GM21529 (cell line): ENCODE measurements around the gene POLR1G.

Experiments used
- ATAC-seq: cut with Tn5 transposase; IDR thresholded peaks from one replicate; pipeline ENCODE4 v1.9.1; 2021; ENCODE audit not compliant: unreplicated experiment

POLR1G gene, protein sequence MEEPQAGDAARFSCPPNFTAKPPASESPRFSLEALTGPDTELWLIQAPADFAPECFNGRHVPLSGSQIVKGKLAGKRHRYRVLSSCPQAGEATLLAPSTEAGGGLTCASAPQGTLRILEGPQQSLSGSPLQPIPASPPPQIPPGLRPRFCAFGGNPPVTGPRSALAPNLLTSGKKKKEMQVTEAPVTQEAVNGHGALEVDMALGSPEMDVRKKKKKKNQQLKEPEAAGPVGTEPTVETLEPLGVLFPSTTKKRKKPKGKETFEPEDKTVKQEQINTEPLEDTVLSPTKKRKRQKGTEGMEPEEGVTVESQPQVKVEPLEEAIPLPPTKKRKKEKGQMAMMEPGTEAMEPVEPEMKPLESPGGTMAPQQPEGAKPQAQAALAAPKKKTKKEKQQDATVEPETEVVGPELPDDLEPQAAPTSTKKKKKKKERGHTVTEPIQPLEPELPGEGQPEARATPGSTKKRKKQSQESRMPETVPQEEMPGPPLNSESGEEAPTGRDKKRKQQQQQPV

DNA sequence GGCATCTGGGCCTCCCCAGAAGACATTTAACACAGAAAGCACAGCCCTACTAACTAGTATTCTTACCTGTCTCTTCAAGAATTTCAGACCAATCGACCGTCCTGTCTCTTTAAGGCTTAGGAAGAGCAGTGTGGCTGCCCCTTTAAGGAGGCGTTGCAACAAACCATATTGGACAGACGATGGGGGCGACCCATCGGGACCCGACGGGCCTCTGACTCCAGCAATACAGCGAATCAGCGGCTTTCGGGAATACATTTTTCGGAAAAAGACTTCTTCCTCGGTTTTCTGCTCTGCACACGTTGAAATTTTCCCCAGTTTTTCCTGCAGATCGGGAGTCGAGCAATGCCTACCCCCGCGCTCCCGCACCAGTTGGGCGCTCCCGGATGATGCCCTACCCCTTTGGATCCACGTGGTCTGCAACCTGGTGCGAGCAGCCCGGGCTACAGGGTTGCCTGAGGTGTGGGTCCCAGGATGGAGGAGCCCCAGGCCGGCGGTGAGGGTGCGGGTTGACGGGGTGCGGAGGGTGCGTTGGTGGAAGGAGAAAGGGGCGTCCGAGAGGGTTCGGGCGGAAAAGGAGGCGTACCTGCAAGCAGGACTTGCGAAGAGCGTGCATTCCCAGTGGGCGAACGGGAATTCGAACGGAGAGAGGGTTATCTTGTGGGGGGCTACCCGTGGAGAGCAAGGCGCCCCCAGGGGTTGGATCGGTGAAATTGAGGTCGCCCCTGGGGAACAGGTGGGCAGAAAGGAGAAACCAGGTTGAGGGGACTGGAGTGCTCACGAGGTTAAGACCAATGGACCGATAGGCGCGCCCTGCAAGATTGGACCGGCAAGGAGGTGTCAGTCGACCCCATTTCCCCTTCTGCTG lies at the start of gene POLR1G:
Gene POLR1G (plus strand): TSS at position 419 of the 865 bp plus-strand sequence. CDS start 53 bp downstream, at position 472.
- peak; percentile 68 for ATAC-seq

DNA sequence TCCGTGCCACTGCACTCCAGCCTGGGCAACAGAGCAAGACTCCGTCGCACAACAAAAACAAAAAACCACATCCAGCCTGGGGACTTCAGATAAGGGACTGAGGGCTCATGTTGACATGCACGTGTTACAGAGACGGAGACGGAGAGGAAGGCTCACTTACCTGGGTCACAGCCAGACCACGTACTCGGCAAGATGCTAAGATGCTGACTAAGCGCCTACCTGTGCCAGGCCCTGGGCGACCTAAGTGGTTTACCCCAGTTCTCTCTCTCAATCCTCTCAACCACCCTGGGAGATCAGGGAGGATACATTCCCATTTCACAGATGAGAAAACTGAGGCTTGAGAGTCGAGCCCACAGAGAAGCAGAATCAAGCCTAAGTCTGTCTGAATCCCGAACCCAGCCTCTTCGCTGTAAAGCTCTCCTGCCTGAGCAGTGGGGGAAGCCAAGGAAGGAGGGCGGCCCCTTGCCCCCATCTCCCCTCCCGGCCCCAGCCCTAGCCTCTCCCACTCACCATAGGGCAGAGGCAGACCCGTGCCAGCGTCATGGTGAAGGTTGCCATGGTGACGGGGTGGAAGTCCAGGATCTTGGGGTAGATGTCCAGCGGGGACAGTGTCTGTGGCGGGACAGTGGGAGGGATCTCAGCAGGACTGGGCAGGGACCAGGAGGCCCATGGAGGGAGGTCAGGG lies 49.5 kb upstream of the POLR1G start:
- ATAC-seq = no peak

DNA sequence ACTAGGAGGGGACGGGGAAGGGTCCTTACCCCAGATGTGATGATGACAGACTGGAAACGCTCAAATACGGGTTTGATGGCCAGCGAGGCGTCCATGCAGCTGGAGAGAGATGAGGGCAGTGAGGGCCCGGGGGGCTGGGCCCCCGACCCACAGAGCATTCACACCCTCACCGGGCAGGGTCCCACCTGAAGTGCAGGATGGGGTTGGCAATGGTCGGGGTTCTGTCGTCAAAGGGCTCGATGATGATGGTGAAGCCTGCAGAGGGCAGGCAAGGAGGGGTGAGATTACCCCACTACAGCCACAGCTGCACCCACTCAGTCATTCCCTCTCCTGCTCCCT lies 49.0 kb upstream of the POLR1G start:
- ATAC-seq = no peak

DNA sequence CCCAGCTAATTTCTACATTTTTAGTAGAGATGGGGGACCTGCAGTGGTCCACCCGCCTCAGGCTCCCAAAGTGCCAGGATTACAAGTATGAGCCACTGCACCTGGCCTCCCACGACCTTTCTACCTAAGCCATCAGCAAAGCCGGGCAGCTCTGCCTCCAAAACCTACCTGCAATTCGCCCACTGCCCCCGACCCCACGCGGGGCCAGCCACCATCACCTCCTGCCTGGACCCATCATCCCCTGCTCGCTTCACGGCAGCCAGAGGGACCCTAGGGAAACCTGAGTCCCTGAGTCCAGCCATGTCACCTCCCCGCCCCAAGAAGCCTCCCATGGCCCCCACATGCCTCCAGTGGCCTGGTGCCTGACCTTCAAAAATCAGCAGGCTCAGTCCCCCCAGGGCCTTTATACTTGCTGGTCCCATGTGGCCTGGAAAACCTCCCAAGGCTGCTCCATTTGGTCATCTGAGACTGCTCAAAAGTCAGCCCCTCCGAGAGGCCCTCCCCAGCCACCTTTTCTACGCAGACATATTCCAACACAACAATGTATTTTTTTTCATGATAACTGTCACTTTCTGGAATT lies 48.1 kb upstream of the POLR1G start:
- ATAC-seq = no peak

DNA sequence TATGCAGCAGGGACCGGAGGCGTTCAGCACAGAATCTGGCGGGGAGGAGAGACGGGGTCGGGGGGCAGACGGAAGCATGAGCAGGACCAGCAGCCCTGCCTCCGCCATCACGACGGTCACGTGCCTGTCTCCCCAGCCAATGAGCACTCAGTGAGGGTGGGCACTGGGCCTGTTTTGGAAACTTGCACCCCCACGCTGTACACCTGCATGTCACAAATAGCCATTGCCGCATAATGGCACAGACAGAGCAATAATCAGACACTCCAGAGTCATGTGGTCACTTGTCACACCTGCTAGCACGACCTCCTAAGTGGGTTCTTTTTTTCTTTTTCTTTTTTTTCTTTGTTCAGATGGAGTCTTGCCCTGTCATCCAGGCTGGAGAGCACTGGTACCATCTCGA lies 44.8 kb upstream of the POLR1G start:
- ATAC-seq = no peak

DNA sequence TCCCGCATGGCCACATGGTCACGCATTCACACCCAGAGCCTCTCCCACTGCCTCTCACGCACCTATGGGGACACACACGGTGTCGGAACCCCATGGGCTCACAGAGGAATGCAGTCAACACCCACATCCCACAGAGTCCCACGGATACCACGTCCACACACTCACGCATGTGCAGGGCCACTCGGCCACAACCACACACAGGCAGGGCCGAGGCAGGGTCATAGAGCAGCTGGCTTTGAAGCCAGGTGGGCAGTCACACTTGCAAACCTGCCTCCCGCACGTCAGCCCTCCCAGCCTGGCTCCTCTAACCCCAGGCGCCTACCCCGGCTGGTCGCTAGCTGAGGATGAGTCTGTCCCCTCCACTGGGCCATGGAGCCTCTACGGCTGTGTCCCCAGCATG lies 44.2 kb upstream of the POLR1G start:
- ATAC-seq = no peak

DNA sequence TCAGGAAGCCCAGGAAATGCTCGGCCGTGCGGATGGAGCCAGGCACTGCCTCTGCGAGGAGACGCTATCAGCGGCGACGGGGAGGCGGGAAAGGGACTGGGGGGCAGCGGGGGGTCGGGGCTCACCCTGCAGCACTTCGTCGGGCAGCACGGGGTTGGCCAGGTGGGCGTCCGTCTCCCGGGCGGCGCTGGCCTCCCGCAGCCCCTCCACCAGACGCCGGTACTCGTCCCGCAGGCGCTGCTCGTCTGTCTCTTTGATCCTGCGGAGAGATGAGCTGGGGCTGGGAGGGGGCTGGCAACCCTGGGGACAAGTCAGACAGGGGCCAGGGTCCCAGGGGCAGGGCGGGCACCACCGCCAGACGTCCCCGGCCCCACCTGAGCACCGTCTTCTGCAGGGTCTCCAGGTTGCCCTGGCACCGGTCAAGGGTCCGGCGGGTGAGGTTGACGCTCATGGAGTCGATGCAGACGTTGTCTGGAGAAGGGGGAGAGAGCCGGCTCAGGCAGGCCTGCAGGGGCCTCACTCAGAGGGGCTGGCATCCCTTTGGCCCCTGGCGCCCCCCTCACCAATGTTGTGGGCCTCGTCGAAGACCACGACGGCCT lies 42.5 kb upstream of the POLR1G start:
- ATAC-seq = no peak

DNA sequence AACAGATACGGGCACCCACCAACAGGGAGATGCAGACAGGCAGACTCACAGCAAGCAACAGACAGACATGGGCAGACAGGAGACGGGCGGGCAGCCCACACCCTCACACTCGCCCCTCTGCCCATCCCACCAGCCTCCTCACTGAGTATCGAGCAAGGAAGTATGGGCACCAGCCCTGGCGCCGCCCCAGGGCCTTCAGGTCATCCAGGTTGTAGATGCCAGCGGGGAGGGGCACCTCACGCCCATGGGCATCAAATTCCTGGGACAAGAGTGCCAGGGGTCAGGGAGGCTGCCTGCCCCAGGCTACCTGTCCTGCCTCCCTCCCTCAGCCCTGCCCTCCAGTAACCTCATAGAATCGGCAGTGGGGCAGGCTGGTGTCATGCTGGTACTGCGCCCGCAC lies 41.7 kb upstream of the POLR1G start:
- ATAC-seq = no peak

DNA sequence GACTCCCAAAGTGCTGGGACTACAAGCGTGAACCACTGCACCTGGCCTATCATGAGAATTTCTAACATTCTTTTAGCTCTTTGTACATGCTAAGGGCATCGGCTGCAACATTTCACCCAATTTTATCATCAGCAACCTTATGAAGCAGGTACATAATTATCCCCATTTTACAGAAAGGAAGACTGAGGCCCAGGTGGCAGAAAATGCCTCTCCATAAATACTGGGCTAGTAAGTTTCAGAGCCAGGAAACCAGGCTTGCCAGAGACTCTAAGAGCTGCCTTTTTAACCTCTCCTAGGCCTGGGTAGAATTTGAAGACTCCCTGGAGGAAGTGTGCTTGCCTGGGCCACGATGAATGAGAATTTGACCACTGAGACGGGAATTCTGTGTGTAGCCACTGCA lies 38.3 kb upstream of the POLR1G start:
- ATAC-seq = no peak

DNA sequence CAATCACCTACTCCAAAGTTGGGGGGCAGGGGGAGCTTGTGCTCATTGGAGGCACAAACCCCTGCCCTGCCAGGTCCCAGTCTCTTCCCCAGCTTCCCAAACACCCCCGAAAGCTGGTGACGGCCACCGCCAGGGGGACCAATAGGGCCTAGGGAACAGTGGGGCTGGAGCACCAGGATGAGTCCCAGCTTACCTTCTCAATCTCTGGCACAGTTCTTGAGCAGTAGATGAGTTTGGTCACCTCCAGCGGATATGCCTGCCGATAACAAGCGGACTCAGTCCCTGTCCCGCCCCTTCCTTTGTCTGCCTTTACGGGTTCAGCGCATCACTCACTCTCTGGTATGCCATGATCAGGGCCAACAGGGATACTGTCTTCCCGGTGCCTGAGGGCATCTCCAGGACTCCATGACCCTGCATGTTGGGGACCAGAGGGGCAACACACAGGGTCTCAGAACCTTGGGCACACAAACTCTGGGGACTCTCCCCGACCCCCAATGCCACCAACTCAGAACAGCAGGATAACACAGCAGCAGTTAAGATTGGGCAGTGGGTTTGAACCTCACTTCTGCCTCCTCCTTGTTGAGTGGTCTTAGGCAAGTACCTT lies 37.6 kb upstream of the POLR1G start:
- ATAC-seq = no peak

DNA sequence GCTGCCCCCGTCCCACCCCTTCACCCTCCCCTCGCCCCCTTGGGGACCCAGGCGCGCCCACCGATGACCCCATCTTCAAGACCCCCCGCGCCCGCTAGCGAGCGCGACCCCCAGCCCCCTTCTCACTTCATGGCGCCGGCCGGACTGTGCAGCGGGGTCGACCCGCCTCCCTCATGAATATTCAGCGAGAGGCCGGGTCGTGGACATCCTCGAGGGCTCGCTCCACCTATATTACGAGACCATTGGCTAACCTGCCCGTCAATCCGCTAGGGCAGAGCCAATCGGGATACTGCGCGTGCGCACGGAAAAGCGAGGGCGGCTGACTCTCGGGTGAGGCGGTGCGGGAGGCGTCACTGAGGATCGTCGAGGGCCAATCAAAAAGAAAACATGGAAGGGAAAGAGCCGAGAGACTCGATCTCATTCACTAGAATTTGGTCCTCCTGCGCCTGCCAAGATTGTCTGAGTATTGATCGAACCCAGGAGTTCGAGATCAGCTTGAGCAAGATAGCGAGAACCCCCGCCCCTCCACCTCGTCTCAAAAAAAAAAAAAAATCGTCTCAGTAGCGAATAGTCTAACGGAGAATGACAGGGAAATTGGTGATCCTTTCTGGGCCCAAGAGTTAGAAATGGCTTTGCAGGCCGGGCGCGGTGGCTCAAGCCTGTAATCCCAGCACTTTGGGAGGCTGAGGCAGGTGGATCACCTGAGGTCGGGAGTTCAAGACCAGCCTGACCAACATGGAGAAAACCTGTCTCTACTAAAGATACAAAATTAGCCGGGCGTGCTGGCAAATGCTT lies 35.8 kb upstream of the POLR1G start, which contains the start of gene ERCC2:
Gene ERCC2 (minus strand): TSS at position 164 of the 795 bp plus-strand sequence. CDS start 33 bp downstream, at position 131.
- ATAC-seq = peak; percentile 95

DNA sequence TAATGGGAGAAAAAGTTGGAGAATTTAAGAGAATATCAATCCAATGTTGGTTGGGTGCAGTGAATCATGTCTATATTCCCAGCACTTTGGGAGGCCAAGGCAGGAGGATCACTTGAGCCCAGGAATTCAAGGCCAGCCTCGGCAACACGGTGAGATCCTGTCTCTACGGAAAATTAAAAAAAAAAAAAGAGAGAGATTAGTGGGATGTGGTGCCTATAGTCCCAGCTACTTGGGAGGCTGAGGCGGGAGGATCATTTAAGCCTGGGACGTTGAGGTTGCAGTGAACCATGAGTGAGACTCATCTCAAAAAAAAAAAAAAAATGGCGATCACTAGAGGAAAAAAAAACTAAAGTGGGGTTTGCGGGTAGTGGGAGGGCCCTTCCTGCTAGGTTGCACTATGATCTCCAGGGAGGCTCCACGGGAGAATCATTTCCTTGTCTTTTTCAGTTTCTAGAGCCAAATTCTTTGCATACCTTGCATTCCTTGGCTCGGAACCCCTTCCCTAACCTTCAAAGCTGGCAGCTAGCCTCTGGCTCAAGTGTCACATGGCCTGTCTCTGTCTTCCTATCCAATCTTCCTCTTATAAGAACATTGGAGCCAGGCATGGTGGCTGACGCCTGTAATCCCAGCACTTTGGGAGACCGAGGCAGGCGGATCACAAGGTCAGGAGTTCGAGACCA lies 30.3 kb upstream of the POLR1G start:
- ATAC-seq = no peak

DNA sequence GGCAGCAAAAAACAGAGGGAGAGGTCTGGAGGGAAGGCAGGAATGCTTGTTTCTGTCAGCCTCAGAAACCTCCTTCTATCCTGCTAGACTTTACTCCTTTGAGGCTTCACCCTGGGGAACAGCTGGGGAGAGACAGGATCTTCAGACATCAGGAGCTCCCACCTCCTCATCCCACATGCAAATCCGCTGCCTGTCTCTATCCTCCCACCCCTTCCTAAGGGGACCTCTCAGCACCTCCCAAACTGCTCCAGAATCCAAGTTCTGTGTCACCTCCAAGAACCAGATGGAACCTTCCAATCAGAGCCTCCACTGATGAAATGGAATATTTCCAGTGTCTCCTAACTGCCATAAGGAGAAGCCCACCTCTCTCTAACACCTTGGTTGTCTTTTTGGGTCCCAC lies 26.3 kb upstream of the POLR1G start:
- ATAC-seq = no peak

DNA sequence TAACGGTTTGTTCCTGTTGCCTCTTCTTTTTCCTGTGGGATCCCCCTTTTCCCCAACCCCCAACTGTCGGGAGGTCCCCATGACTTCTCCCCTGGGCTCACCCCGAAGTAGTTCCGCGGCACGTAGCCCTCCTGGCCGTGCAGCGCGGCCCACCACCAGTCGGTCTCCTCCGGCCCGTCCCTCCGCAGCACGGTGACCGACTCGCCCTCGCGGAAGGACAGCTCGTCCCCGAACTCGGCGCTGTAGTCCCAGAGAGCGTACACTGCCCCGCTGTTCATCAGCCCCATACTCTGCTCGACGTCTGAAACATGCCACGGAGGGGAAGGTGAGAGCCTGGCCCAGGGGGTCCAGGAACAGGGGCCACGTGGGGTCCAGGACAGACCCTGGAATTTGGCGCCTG lies 24.0 kb upstream of the POLR1G start:
- no peak for ATAC-seq

DNA sequence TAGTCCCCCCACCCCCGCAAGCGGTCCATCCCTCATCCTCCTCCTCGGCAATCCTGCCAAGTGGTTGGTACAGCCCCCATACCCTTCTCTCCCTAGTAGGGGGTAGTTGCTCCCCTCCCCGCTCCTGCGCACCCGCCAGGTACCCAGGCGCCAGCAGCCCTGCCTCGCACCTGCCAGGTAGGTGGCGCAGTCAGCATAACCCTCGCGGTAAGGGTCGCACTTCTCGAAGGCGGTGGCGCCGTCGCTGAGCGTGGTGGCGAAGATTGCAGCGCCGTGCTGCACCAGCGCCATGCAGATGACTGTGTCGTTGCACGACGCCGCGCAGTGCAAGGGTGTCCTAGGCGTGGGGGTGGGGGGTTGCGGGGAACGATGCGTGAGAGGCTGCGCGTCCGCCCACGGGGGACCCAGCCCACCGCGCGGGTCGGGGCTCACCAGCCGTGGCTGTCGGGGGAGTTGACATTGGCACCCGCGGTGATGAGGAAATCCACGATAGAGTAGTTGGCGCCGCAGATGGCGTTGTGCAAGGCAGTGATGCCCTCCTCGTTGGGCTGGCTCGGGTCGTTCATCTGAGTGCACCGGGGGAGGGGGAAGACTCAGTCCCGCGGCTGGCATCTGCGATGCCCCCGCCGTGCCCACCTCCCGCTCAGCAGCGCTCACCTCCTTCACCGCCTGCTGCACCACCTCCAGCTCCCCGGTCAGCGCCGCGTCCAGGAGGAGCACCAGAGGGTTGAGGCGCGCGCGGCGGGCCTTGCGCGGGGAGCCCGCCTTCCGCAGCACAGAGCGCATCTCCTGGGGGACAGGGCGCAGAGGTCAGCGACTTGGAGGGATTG lies 20.8 kb upstream of the POLR1G start:
- no peak for ATAC-seq

DNA sequence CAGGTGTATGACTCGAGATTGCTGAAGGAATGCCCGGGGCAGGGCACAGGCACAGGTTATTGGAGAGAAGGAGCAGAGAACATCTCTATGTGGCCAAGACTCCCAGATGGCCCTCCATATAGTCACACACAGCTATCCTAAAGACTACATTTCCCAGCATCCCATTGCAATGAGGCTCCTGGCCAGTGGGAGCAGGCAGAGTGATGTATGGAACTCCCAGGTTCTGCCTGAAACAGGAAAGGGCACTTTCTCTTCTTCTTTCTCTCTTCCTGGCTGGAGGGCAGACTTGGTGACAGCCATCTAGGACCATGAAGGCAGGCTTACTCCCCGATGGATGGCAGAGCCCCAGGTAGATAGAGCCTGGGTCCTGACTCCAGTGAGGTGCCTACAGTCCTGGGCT lies 15.1 kb upstream of the POLR1G start:
- ATAC-seq = no peak

DNA sequence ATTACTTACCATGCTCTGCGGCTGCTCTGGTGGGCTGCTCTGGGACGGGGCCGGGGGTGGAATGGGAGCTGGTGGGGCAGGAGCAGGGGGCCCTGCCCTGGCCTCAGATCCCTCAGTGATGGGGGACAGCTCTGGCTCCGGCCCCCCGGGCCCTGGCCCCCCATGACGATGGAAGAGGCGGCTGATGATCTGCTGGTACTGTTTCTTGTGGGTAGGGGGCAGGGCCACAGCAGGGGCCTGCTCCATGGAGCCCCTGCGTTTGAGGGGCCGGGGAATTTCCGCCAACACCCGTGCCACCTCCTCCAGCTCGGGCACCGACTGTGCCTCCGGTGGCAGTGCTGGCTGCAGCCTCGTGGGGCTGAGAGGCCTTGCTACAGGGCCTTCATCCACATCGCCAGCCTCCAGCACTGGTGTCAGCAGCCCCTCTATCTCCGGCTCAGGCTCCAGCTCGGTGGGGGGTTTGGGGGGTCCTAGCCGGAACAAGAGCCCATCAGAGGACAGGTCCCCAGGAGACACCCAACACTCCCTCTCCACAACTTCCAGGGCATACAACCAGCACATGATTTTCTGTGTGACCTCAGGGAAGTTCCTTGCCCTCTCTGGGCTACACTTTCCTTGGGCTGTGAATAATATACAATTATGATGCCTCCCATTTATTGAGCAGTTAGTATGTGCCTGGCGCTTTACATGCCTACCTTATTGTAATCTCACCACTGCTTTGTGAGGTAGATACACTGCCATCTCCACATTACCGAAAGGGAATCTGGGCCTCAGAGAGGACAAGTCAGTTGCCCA lies 14.4 kb upstream of the POLR1G start:
- ATAC-seq = no peak
